ENCODE results near the gene KRT73. TPM values are rescaled to one million over a fixed set of nuclear protein-coding genes. Genes with fewer than 3 reads are reported as not detected.

The KRT73 gene
- total RNA-seq, 4 donors from 2014 or later, result not detected

GRCh38 chr12:52660934-52661499, 42.7 kb upstream of the KRT73 start:
- DNase-seq, result no peak
- in situ Hi-C loops (cut with MboI; ENCODE audit: low pct_ligation_motif_present in 1 of 4, low pct_unique_long_range_greater_than_20kb in 1 of 4, low sequenced_read_pairs in 3 of 4), result no loop called here
- no peak overlapping the region for H3K4me3 ChIP-seq
- no peaks in the 10 kb centered on the region for H3K36me3 ChIP-seq
- WGBS, 2 donors (ENCODE audit: low coverage in 1 of 2), result 70 to 72% methylated on average over 3 of the region's 3 CpGs
- H3K4me1 ChIP-seq, result no peaks in the 10 kb centered on the region
- H3K27me3 ChIP-seq, result peaks cover 7% of the 10 kb centered on the region
- TF ChIP-seq CTCF (IDR thresholded peaks at IDR 0.05) (no peak), POLR2A (IDR thresholded peaks at IDR 0.05) (no peak), POLR2AphosphoS5 (IDR thresholded peaks at IDR 0.05) (no peak), EP300 (IDR thresholded peaks at IDR 0.05; ENCODE audit: low read depth) (no peak)
- intact Hi-C loops (cut with DNase I; ENCODE audit: low total_unique reads), result no loop called here
- no peaks in the 10 kb centered on the region for H3K9me3 ChIP-seq
- no peak overlapping the region for H3K27ac ChIP-seq

- Histone ChIP-seq H3K4me3 (no peak overlapping the region), H3K27me3 (peaks cover 8% of the 10 kb centered on the region), H3K9me3 (no peaks in the 10 kb centered on the region), H3K36me3 (no peaks in the 10 kb centered on the region), H3K27ac (no peak overlapping the region), H3K4me1 (no peaks in the 10 kb centered on the region)
- intact Hi-C loops (cut with DNase I; ENCODE audit: low total_unique reads) (no loop called here), in situ Hi-C loops (cut with MboI; ENCODE audit: low pct_ligation_motif_present in 1 of 4, low pct_unique_long_range_greater_than_20kb in 1 of 4, low sequenced_read_pairs in 3 of 4) (no loop called here)
- TF ChIP-seq POLR2A (IDR thresholded peaks at IDR 0.05) (no peak), CTCF (IDR thresholded peaks at IDR 0.05) (no peak), EP300 (IDR thresholded peaks at IDR 0.05; ENCODE audit: low read depth) (no peak), POLR2AphosphoS5 (IDR thresholded peaks at IDR 0.05) (no peak)
- no peak for DNase-seq
- 78% methylated on average over 4 of the region's 4 CpGs; no CpG with 5 or more reads in 1 of the 2 donors for WGBS, 2 donors (ENCODE audit: low coverage in 1 of 2)
Observed at GRCh38 chr12:52659951-52660350, 41.6 kb upstream of the KRT73 start.

GRCh38 chr12:52659395-52659794, 41.0 kb upstream of the KRT73 start:
- in situ Hi-C loops (cut with MboI; ENCODE audit: low pct_ligation_motif_present in 1 of 4, low pct_unique_long_range_greater_than_20kb in 1 of 4, low sequenced_read_pairs in 3 of 4), result no loop called here
- TF ChIP-seq POLR2A (IDR thresholded peaks at IDR 0.05) (no peak), EP300 (IDR thresholded peaks at IDR 0.05; ENCODE audit: low read depth) (no peak), CTCF (IDR thresholded peaks at IDR 0.05) (no peak), POLR2AphosphoS5 (IDR thresholded peaks at IDR 0.05) (no peak)

GRCh38 chr12:52658196-52658595, 39.8 kb upstream of the KRT73 start:
- TF ChIP-seq CTCF (IDR thresholded peaks at IDR 0.05), result no peak

More at GRCh38 chr12:52659395-52659794, 41.0 kb upstream of the KRT73 start:
- DNase-seq, result no peak
- no peak overlapping the region for H3K27ac ChIP-seq
- H3K36me3 ChIP-seq, result no peaks in the 10 kb centered on the region
- 60 to 67% methylated on average over 1 to 7 of the region's 7 CpGs for WGBS, 2 donors (ENCODE audit: low coverage in 1 of 2)
- no peaks in the 10 kb centered on the region for H3K9me3 ChIP-seq
- intact Hi-C loops (cut with DNase I; ENCODE audit: low total_unique reads), result no loop called here
- H3K27me3 ChIP-seq, result peaks cover 11% of the 10 kb centered on the region
- H3K4me3 ChIP-seq, result no peak overlapping the region
- no peaks in the 10 kb centered on the region for H3K4me1 ChIP-seq

More at GRCh38 chr12:52658196-52658595, 39.8 kb upstream of the KRT73 start:
- WGBS, 2 donors (ENCODE audit: low coverage in 1 of 2), result 75 to 83% methylated on average over 1 to 4 of the region's 4 CpGs
- H3K36me3 ChIP-seq, result no peaks in the 10 kb centered on the region
- no peak overlapping the region for H3K27ac ChIP-seq
- peaks cover 18% of the 10 kb centered on the region for H3K27me3 ChIP-seq
- no peaks in the 10 kb centered on the region for H3K9me3 ChIP-seq
- in situ Hi-C loops (cut with MboI; ENCODE audit: low pct_ligation_motif_present in 1 of 4, low pct_unique_long_range_greater_than_20kb in 1 of 4, low sequenced_read_pairs in 3 of 4), result no loop called here
- no peaks in the 10 kb centered on the region for H3K4me1 ChIP-seq
- intact Hi-C loops (cut with DNase I; ENCODE audit: low total_unique reads), result no loop called here
- no peak for DNase-seq
- H3K4me3 ChIP-seq, result no peak overlapping the region

Measured in transverse colon (tissue), 4 donors.